ENCODE data around the gene XRCC3.

The XRCC3 gene

GRCh38 chr14:103686831-103687485, 28.3 kb downstream of the XRCC3 start:
- H3K4me3 ChIP-seq (ENCODE audit: low read depth, low read length): no peak overlapping the region
- DNase-seq (ENCODE audit: low read depth): no peak

GRCh38 chr14:103685276-103686211, 29.7 kb downstream of the XRCC3 start:
- DNase-seq (ENCODE audit: low read depth): no peak
- no peak overlapping the region for H3K4me3 ChIP-seq (ENCODE audit: low read depth, low read length)

GRCh38 chr14:103684871-103685270, 30.4 kb downstream of the XRCC3 start:
- H3K4me3 ChIP-seq (ENCODE audit: low read depth, low read length): no peak overlapping the region
- no peak for DNase-seq (ENCODE audit: low read depth)

- no peak overlapping the region for H3K4me3 ChIP-seq (ENCODE audit: low read depth, low read length)
- DNase-seq (ENCODE audit: low read depth): no peak
These were observed 30.8 kb downstream of the XRCC3 start for GRCh38 chr14:103684471-103684870.

- no peak for DNase-seq (ENCODE audit: low read depth)
- no peak overlapping the region for H3K4me3 ChIP-seq (ENCODE audit: low read depth, low read length)
These were observed 32.1 kb downstream of the XRCC3 start for GRCh38 chr14:103683139-103683538.

GRCh38 chr14:103680491-103681231, 34.6 kb downstream of the XRCC3 start:
- H3K4me3 ChIP-seq (ENCODE audit: low read depth, low read length): no peak overlapping the region
- no peak for DNase-seq (ENCODE audit: low read depth)

- H3K4me3 ChIP-seq (ENCODE audit: low read depth, low read length): no peak overlapping the region
- DNase-seq (ENCODE audit: low read depth): no peak
These were observed 35.9 kb downstream of the XRCC3 start for GRCh38 chr14:103679351-103679750.

- H3K4me3 ChIP-seq (ENCODE audit: low read depth, low read length): no peak overlapping the region
- no peak for DNase-seq (ENCODE audit: low read depth)
These were observed 38.2 kb downstream of the XRCC3 start for GRCh38 chr14:103676881-103677675.

- H3K4me3 ChIP-seq (ENCODE audit: low read depth, low read length): no peak overlapping the region
- no peak for DNase-seq (ENCODE audit: low read depth)
These were observed 39.3 kb downstream of the XRCC3 start for GRCh38 chr14:103675957-103676356.

- DNase-seq (ENCODE audit: low read depth): no peak
These were observed 43.3 kb downstream of the XRCC3 start for GRCh38 chr14:103671911-103672310.

GRCh38 chr14:103669370-103669769, 45.9 kb downstream of the XRCC3 start:
- DNase-seq (ENCODE audit: low read depth): no peak
- H3K4me3 ChIP-seq (ENCODE audit: low read depth, low read length): no peak overlapping the region

More at GRCh38 chr14:103671911-103672310, 43.3 kb downstream of the XRCC3 start:
- H3K4me3 ChIP-seq (ENCODE audit: low read depth, low read length): no peak overlapping the region

- DNase-seq (ENCODE audit: low read depth): no peak
- no peak overlapping the region for H3K4me3 ChIP-seq (ENCODE audit: low read depth, low read length)
These were observed 47.1 kb downstream of the XRCC3 start for GRCh38 chr14:103668117-103668516.

- H3K4me3 ChIP-seq (ENCODE audit: low read depth, low read length): no peak overlapping the region
These were observed 47.6 kb downstream of the XRCC3 start for GRCh38 chr14:103667671-103668070.

GRCh38 chr14:103663506-103663905, 51.7 kb downstream of the XRCC3 start:
- H3K4me3 ChIP-seq (ENCODE audit: low read depth, low read length): no peak overlapping the region
- no peak for DNase-seq (ENCODE audit: low read depth)

More at GRCh38 chr14:103667671-103668070, 47.6 kb downstream of the XRCC3 start:
- DNase-seq (ENCODE audit: low read depth): no peak

- no peak overlapping the region for H3K4me3 ChIP-seq (ENCODE audit: low read depth, low read length)
- no peak for DNase-seq (ENCODE audit: low read depth)
These were observed 52.7 kb downstream of the XRCC3 start for GRCh38 chr14:103662591-103662990.

GRCh38 chr14:103662029-103662428, 53.2 kb downstream of the XRCC3 start:
- no peak for DNase-seq (ENCODE audit: low read depth)
- no peak overlapping the region for H3K4me3 ChIP-seq (ENCODE audit: low read depth, low read length)

- no peak overlapping the region for H3K4me3 ChIP-seq (ENCODE audit: low read depth, low read length)
- DNase-seq (ENCODE audit: low read depth): no peak
These were observed 55.6 kb downstream of the XRCC3 start for GRCh38 chr14:103659631-103660030.

GRCh38 chr14:103657471-103657870, 57.8 kb downstream of the XRCC3 start:
- H3K4me3 ChIP-seq (ENCODE audit: low read depth, low read length): no peak overlapping the region

GRCh38 chr14:103656756-103657133, 58.5 kb downstream of the XRCC3 start:
- no peak for DNase-seq (ENCODE audit: low read depth)
- H3K4me3 ChIP-seq (ENCODE audit: low read depth, low read length): no peak overlapping the region

More at GRCh38 chr14:103657471-103657870, 57.8 kb downstream of the XRCC3 start:
- no peak for DNase-seq (ENCODE audit: low read depth)

All from skeletal muscle cell (primary cell).